DOHH2 (cell line): ENCODE data around the gene ZFP3.

Experiments
- CTCF ChIP-seq: fragments of 200-600 bp; sonication (generic); IDR thresholded peaks from one replicate; pipeline ENCODE4 v1.5.1; 2014; ENCODE audit warnings: antibody characterized with exemption, mild to moderate bottlenecking, low read depth, low read length; ENCODE audit not compliant: poor library complexity, severe bottlenecking
- EZH2phosphoT487 ChIP-seq: fragments of 200-600 bp; sonication (generic); IDR thresholded peaks from 2 replicates; pipeline ENCODE4 v1.6.1; 2017; ENCODE audit warnings: borderline replicate concordance, mild to moderate bottlenecking, antibody characterized with exemption, low read length, moderate library complexity, mixed read lengths

GRCh38 chr17:5065227-5065744, 13.0 kb upstream of the ZFP3 start:
- no peak for TF ChIP-seq CTCF
- no peak for TF ChIP-seq EZH2phosphoT487
